Astrocyte (in vitro differentiated cells and primary cell): ENCODE measurements around the gene KDM5B.
"Not testable (repeated sequence)": the region's sequence is repeated elsewhere in the genome, so short reads cannot be mapped to it uniquely, and the experiment has no call there.

Experiments
- CTCF ChIP-seq: IDR thresholded peaks from 2 replicates; pipeline ENCODE4 v1.5.1; 2011; ENCODE audit warnings: low read depth, mild to moderate bottlenecking, inconsistent platforms, low read length, moderate library complexity; ENCODE audit not compliant: insufficient read depth
- EZH2 ChIP-seq: IDR thresholded peaks from 2 replicates; pipeline ENCODE4 v1.6.1; 2012; ENCODE audit warnings: mild to moderate bottlenecking, low read length, inconsistent platforms; ENCODE audit not compliant: insufficient read depth

- not testable (repeated sequence) for TF ChIP-seq CTCF, EZH2
These were observed 13.3 kb downstream of the KDM5B start for GRCh38 chr1:202794931-202795330.
